ENCODE results near the gene DOCK4.

DOCK4 gene

DNA sequence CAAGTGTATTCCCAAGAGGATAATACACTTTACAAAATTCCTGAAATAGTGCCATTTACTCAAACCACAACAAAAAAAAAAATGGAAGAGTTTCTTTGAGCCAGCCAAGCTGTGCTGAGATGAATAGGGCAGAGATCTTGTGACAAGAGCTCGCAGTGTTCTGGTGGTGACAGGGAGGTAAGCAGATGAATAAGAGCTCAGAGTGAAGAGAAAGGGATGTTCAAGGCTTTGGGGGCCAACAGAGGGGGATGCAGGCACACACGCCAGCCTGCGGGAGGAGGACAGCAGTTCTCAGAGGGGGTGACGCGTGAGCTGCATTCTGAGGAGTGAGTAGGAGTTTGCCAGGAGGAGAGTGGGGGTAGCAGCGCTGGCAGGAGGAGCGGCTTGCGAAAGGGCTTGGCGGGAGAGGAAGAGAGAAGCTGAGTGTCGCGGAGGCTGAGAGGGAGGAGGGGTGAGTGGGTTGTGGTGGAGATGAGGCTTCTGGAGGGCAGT lies 449.5 kb downstream of the DOCK4 start:
- ChIA-PET CTCF (no interaction called here), POLR2A (no interaction called here)
- no peak for DNase-seq (ENCODE audit: extremely low spot score)
- TF ChIP-seq FOXM1 (IDR thresholded peaks at IDR 0.05; ENCODE audit: borderline replicate concordance) (no peak), SP1 (IDR thresholded peaks at IDR 0.05) (no peak), ARNT (IDR thresholded peaks at IDR 0.05) (no peak), ELF4 (IDR thresholded peaks at IDR 0.05) (no peak), NFRKB (IDR thresholded peaks at IDR 0.05) (no peak), LEF1 (IDR thresholded peaks at IDR 0.05; ENCODE audit: borderline replicate concordance) (no peak), ZNF384 (IDR thresholded peaks at IDR 0.05) (no peak), SUZ12 (IDR thresholded peaks at IDR 0.05) (no peak), L3MBTL2 (conservative IDR thresholded peaks at IDR 0.05) (no peak), HDGF (IDR thresholded peaks at IDR 0.05; ENCODE audit: borderline replicate concordance) (no peak), TARDBP (IDR thresholded peaks at IDR 0.05) (no peak), FOXA1 (IDR thresholded peaks at IDR 0.05) (no peak), CTBP1 (IDR thresholded peaks at IDR 0.05; ENCODE audit: borderline replicate concordance) (no peak), FOXK2 (IDR thresholded peaks at IDR 0.05) (no peak), BHLHE40 (IDR thresholded peaks at IDR 0.05; ENCODE audit: borderline replicate concordance) (no peak)
- TF ChIP-seq, protein P1, sequence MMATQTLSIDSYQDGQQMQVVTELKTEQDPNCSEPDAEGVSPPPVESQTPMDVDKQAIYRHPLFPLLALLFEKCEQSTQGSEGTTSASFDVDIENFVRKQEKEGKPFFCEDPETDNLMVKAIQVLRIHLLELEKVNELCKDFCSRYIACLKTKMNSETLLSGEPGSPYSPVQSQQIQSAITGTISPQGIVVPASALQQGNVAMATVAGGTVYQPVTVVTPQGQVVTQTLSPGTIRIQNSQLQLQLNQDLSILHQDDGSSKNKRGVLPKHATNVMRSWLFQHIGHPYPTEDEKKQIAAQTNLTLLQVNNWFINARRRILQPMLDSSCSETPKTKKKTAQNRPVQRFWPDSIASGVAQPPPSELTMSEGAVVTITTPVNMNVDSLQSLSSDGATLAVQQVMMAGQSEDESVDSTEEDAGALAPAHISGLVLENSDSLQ (IDR thresholded peaks at IDR 0.05): no peak

DNA sequence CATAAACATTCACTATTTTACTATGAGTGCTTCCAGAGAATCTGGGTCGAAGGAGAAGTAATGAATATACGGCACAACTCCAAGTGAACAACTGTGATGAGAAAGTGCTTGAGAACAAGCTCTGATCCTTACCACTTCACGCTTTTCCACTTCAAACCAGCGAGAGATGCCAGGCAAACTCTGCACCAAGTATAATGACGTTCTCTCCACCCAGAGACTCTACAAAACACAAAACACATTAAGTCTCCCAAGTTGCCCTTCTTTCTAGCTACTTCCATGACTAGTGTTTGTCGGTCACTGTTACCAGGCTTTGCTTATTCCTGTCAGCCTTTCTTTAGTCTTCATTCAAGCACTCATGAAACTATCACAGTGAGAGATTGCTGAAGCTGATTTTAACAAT lies 450.8 kb downstream of the DOCK4 start:
- no peak for DNase-seq (ENCODE audit: extremely low spot score)
- POLR2A ChIA-PET: no interaction called here
- no peak for TF ChIP-seq ARNT (IDR thresholded peaks at IDR 0.05)
- no peak for TF ChIP-seq ELF4 (IDR thresholded peaks at IDR 0.05)
- TF ChIP-seq L3MBTL2 (conservative IDR thresholded peaks at IDR 0.05): no peak
- CTCF ChIA-PET: no interaction called here

DNA sequence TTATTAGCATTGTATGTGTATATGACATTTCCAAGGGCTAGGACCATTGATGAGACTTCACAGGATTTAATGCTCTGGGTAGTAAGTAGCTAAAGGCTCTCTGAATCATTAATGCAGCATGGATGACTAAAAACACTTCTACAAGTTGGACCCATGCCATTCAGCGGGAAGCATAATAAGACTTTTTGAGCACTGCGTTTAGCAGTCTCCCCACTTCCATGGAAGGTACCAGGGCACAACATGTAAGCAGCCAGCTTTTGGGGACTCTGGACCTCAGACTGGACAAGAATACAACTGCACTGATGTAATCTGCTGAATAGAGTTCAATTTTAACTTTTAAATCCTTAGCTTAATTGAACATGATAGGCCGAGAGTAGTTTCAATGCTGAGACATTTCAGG lies 452.2 kb downstream of the DOCK4 start:
- ChIA-PET CTCF (interaction anchor here (1.1 to 1.2 kb wide), 2 partner anchors 9 to 743 kb away, joined by 3 to 6 read pairs; no protein-coding TSS in a partner anchor), POLR2A (interaction anchor here (0.7 to 1.6 kb wide), 3 partner anchors 101 to 696 kb away, joined by 3 to 10 read pairs (median 3); partner anchors contain the start of gene IFRD1)
- no peak for TF ChIP-seq ELF4 (IDR thresholded peaks at IDR 0.05)
- TF ChIP-seq CTBP1 (IDR thresholded peaks at IDR 0.05; ENCODE audit: borderline replicate concordance): no peak
- TF ChIP-seq FOXM1 (IDR thresholded peaks at IDR 0.05; ENCODE audit: borderline replicate concordance): no peak
- TF ChIP-seq NFRKB (IDR thresholded peaks at IDR 0.05): no peak
- no peak for TF ChIP-seq LEF1 (IDR thresholded peaks at IDR 0.05; ENCODE audit: borderline replicate concordance)
- TF ChIP-seq BHLHE40 (IDR thresholded peaks at IDR 0.05; ENCODE audit: borderline replicate concordance): no peak
- no peak for TF ChIP-seq FOXK2 (IDR thresholded peaks at IDR 0.05)
- no peak for TF ChIP-seq ZNF384 (IDR thresholded peaks at IDR 0.05)
- no peak for TF ChIP-seq L3MBTL2 (conservative IDR thresholded peaks at IDR 0.05)
- TF ChIP-seq FOXA1 (IDR thresholded peaks at IDR 0.05): no peak
- TF ChIP-seq, protein P1 (IDR thresholded peaks at IDR 0.05): no peak
- no peak for TF ChIP-seq SP1 (IDR thresholded peaks at IDR 0.05)
- no peak for TF ChIP-seq HDGF (IDR thresholded peaks at IDR 0.05; ENCODE audit: borderline replicate concordance)
- DNase-seq (ENCODE audit: extremely low spot score): no peak

DNA sequence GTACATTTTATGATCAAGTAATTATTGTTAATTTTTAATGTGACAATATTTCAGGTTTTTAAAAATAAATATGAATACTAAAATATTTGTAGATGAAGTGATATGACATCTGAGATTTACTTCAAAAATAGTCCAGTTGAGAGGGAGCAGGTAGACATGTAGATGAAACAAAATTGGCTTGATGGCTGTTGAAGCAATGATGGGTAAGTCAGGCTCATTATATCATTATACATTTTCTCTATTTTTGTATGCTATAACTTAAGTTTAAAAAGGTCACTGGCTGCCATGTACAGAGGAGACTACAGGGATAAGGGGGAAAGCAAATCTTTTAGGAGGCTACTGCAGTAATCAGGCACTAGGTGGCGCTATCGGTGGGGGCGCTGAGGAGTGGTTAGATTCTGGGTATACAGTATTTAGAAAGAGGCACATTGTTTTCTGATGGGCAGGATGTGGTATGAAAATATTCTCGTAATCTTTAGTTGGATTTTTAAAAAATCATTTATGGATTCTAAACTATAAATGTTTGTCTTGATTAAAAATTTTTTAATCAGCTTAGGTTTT lies 454.1 kb downstream of the DOCK4 start:
- TF ChIP-seq FOXA1 (IDR thresholded peaks at IDR 0.05) (no peak), FOXM1 (IDR thresholded peaks at IDR 0.05; ENCODE audit: borderline replicate concordance) (no peak), ARNT (IDR thresholded peaks at IDR 0.05) (no peak), CTBP1 (IDR thresholded peaks at IDR 0.05; ENCODE audit: borderline replicate concordance) (no peak), BHLHE40 (IDR thresholded peaks at IDR 0.05; ENCODE audit: borderline replicate concordance) (no peak), SUZ12 (IDR thresholded peaks at IDR 0.05) (no peak), FOXK2 (IDR thresholded peaks at IDR 0.05) (no peak), SP1 (IDR thresholded peaks at IDR 0.05) (no peak), LEF1 (IDR thresholded peaks at IDR 0.05; ENCODE audit: borderline replicate concordance) (no peak), NFRKB (IDR thresholded peaks at IDR 0.05) (no peak), L3MBTL2 (conservative IDR thresholded peaks at IDR 0.05) (no peak), TARDBP (IDR thresholded peaks at IDR 0.05) (no peak), HDGF (IDR thresholded peaks at IDR 0.05; ENCODE audit: borderline replicate concordance) (no peak), ELF4 (IDR thresholded peaks at IDR 0.05) (no peak)
- TF ChIP-seq, protein P1 (IDR thresholded peaks at IDR 0.05): no peak
- CTCF ChIA-PET: interaction anchor here (0.7 to 1.4 kb wide), 5 partner anchors 55 to 720 kb away, joined by 3 to 5 read pairs (median 3); no protein-coding TSS in a partner anchor
- peak; percentile 69 for DNase-seq (ENCODE audit: extremely low spot score)
- POLR2A ChIA-PET: no interaction called here

DNA sequence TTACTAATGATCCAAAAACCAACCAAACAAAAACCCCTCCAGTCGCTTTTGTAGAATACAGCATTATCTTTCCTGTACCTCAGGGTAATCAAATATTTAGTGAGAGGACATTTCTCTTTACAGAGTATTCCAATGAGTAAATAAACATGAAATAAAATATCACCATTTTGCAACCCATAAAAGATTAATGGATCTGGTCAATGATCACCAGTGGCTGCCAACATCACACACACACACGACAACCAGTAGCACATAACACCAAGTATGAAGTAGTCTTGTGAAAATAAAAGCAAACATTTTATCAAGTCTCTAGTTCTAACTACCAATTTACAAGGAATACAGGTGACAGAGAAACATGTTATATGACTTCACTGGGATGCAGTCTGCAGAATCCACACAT lies 455.3 kb downstream of the DOCK4 start:
- ChIA-PET CTCF (interaction anchor here (0.7 to 1.0 kb wide), 4 partner anchors 9 to 746 kb away, joined by 3 to 8 read pairs (median 4); no protein-coding TSS in a partner anchor), POLR2A (no interaction called here)
- TF ChIP-seq FOXM1 (IDR thresholded peaks at IDR 0.05; ENCODE audit: borderline replicate concordance) (no peak), NFRKB (IDR thresholded peaks at IDR 0.05) (no peak), HDGF (IDR thresholded peaks at IDR 0.05; ENCODE audit: borderline replicate concordance) (no peak), FOXK2 (IDR thresholded peaks at IDR 0.05) (no peak), L3MBTL2 (conservative IDR thresholded peaks at IDR 0.05) (no peak), SUZ12 (IDR thresholded peaks at IDR 0.05) (no peak), ELF4 (IDR thresholded peaks at IDR 0.05) (no peak), ZNF384 (IDR thresholded peaks at IDR 0.05) (no peak), BHLHE40 (IDR thresholded peaks at IDR 0.05; ENCODE audit: borderline replicate concordance) (no peak), FOXA1 (IDR thresholded peaks at IDR 0.05) (no peak), LEF1 (IDR thresholded peaks at IDR 0.05; ENCODE audit: borderline replicate concordance) (no peak), TARDBP (IDR thresholded peaks at IDR 0.05) (no peak), SP1 (IDR thresholded peaks at IDR 0.05) (no peak)
- TF ChIP-seq, protein P1 (IDR thresholded peaks at IDR 0.05): no peak
- no peak for DNase-seq (ENCODE audit: extremely low spot score)
